ENCODE results near the gene LITAFD.

DNA sequence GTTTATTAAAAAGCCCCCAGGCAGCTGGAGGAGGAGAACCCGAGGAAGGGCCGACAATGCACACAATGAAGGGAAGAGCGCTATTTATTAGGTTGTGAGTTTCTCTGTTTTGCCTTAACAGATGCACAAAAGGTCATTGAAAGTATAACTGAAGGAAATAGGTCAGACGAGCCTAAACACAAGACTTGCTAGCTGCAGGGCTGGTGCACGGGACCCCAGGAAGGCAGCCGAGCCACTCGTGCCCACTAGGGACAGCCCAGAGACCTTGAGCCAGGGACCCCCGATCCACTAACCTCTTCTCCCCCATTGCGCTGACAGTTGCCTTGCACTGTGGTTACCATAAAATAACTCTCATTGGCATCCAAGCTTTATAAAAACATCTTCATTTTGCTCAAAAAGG, 11.3 kb downstream of the LITAFD start:
- TF ChIP-seq, protein P1, sequence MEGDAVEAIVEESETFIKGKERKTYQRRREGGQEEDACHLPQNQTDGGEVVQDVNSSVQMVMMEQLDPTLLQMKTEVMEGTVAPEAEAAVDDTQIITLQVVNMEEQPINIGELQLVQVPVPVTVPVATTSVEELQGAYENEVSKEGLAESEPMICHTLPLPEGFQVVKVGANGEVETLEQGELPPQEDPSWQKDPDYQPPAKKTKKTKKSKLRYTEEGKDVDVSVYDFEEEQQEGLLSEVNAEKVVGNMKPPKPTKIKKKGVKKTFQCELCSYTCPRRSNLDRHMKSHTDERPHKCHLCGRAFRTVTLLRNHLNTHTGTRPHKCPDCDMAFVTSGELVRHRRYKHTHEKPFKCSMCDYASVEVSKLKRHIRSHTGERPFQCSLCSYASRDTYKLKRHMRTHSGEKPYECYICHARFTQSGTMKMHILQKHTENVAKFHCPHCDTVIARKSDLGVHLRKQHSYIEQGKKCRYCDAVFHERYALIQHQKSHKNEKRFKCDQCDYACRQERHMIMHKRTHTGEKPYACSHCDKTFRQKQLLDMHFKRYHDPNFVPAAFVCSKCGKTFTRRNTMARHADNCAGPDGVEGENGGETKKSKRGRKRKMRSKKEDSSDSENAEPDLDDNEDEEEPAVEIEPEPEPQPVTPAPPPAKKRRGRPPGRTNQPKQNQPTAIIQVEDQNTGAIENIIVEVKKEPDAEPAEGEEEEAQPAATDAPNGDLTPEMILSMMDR (IDR thresholded peaks at IDR 0.05; ENCODE audit: low read depth, low read length, poor library complexity, severe bottlenecking) = peak; percentile 20
- TF ChIP-seq EZH2phosphoT487 (IDR thresholded peaks at IDR 0.05; ENCODE audit: borderline replicate concordance, low read length) = no peak
